ENCODE data around the gene SLFN12L. TPM values are rescaled to one million over a fixed set of nuclear protein-coding genes. Genes with fewer than 3 reads are reported as not detected.

SLFN12L gene
- total and polyA plus RNA-seq, 9 of the 15 experiments (the other 6 are each of a cell fraction or from before 2014, with no cell fraction given) = 0.04 to 0.31 (median 0.08) TPM; not detected in 3

- no peaks in the 10 kb centered on the region for H3K36me3 ChIP-seq (ENCODE audit: control insufficient read depth, insufficient read depth, low read length)
- ChIA-PET CTCF (ENCODE audit: low intra/inter-chr PET ratio) (no interaction called here), POLR2A (interaction anchor here (0.7 kb wide), 1 partner anchor 1692 kb away, joined by 4 read pairs; no protein-coding TSS in a partner anchor)
- H2AFZ ChIP-seq (ENCODE audit: low read depth, low read length) = no peak overlapping the region
- no peak overlapping the region for H3K4me3 ChIP-seq
- no peak for DNase-seq (ENCODE audit: extremely low read depth in 1 of 4, low spot score in 3 of 4)
- H3K9ac ChIP-seq (ENCODE audit: insufficient read depth in 1 of 2, low read depth in 2 of 2, low read length in 2 of 2) = no peak overlapping the region
- BruUV-seq (replicated peaks) = no TSS peak
- no peaks in the 10 kb centered on the region for H3K4me1 ChIP-seq (replicated peaks in 1 of 2; ENCODE audit: control insufficient read depth in 2 of 2, insufficient read depth in 2 of 2, low read length in 2 of 2)
- no peak overlapping the region for H3K27ac ChIP-seq (ENCODE audit: extremely low read depth, low read depth, low read length)
- H3K27me3 ChIP-seq (ENCODE audit: control insufficient read depth in 2 of 2, insufficient read depth in 2 of 2, low read length in 2 of 2) = peaks cover 0 to 4% of the 10 kb centered on the region in 2 experiments; a peak in 1 of 5 replicates
- no peak for ATAC-seq
- no peaks in the 10 kb centered on the region; the same call in 1 of the 2 replicates for H4K20me1 ChIP-seq (replicated peaks; ENCODE audit: control insufficient read depth, insufficient read depth, low read length)
- WGBS (ENCODE audit: insufficient coverage, low coverage, missing lambda C conversion rate) = 2% methylated on average over 4 of the region's 4 CpGs
- intact Hi-C loops (cut with micrococcal nuclease) (no loop called here), in situ Hi-C loops (cut with MboI) (no loop called here)
- H3K79me2 ChIP-seq (ENCODE audit: control insufficient read depth, insufficient read depth, low read length) = no peaks in the 10 kb centered on the region
- H3K4me2 ChIP-seq (ENCODE audit: insufficient read depth, low read length) = no peak overlapping the region
- no peak for TF ChIP-seq THRA (IDR thresholded peaks at IDR 0.05)
- TF ChIP-seq THRAP3 (IDR thresholded peaks at IDR 0.05; ENCODE audit: borderline replicate concordance) = no peak
- no peak for TF ChIP-seq MCM2 (IDR thresholded peaks at IDR 0.05; ENCODE audit: low read depth)
- TF ChIP-seq FOXO4 (CRISPR knock-in tag; IDR thresholded peaks at IDR 0.05) = no peak
- no peak for TF ChIP-seq ZNF263 (CRISPR knock-in tag; IDR thresholded peaks at IDR 0.05; ENCODE audit: borderline replicate concordance)
- no peak for TF ChIP-seq SREBF1 (IDR thresholded peaks at IDR 0.05; ENCODE audit: borderline replicate concordance, low read depth, low read length)
- H3K9me1 ChIP-seq (ENCODE audit: control insufficient read depth, insufficient read depth, low read length) = no peaks in the 10 kb centered on the region
- no peak for FAIRE-seq
- no peaks in the 10 kb centered on the region for H3K9me3 ChIP-seq (replicated peaks; ENCODE audit: control insufficient read depth, insufficient read depth, low read depth, low read length)
These were observed 69.0 kb downstream of the SLFN12L start for GRCh38 chr17:35468475-35468874.

All from K562 (cell line).